Prostate gland (tissue), 2 donors: Measurements from ENCODE around the gene PIP5K1B.

Source experiments
- CTCF ChIP-seq, 4 experiments: fragments of 200-600 bp in 2 of 4; fragments of 450-650 bp in 2 of 4; sonication (generic) in 2 of 4; IDR thresholded peaks; 1 replicate in 3 of 4; 2 replicates in 1 of 4; pipeline ENCODE4 v1.5.1; 2016 to 2019; ENCODE audit warnings: antibody characterized with exemption in 4 of 4, mild to moderate bottlenecking in 2 of 4, moderate library complexity in 2 of 4
- POLR2A ChIP-seq: fragments of 450-650 bp; IDR thresholded peaks from one replicate; pipeline ENCODE4 v1.6.1; 2016; ENCODE audit warnings: antibody characterized with exemption, mild to moderate bottlenecking
- POLR2AphosphoS5 ChIP-seq: sonication (generic); formaldehyde crosslinking; IDR thresholded peaks from one replicate; pipeline ENCODE4 v1.6.1; 2017; ENCODE audit warnings: antibody characterized with exemption

GRCh38 chr9:68819065-68819464 is 114.0 kb downstream of the PIP5K1B start:
- TF ChIP-seq POLR2AphosphoS5 (no peak), CTCF (IDR thresholded peaks at IDR 0.05) (no peak), POLR2A (no peak)
